ENCODE measurements around the gene NDUFV2. TPM values are rescaled to one million over a fixed set of nuclear protein-coding genes. Genes with fewer than 3 reads are reported as not detected.

NDUFV2 gene
- total RNA-seq, 2 donors from 2014 or later: 276 to 295 TPM

DNA sequence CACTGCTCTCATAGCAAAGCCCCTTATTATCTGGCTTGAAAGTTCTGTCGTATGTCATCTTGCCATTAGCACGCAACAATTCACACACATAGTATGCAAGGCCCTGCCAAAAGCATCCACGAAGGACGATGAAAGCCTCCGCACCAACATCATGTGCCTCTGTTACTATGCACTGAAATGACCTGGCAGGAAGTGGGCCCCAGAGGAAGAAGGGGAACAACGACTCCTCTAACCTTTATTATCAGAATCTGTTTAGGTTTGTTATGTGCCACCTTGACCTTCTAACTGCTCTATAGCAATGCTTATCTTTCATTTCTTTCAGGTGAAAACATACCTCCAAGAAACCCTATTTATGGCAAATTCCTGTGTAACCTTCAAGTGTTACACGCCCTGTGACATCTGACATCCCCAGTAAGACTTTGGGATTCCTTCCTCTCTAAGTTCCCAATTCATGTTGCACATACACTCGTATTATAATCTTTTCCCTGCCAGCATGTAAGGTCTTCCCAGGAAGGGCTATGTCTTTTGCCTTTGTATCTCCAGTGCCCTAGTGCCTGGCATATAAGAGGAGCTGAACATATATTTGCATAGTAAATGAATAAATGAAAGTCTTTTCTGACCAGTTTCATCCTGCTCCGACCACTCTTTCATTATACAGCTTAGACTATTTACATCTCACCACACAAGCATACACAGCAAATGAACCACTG, 7.0 kb upstream of the NDUFV2 start:
- H3K4me1 Mint-ChIP-seq (ENCODE audit: low read depth in 2 of 2): peaks cover 37 to 48% of the 10 kb centered on the region in 2 donors
- no peaks in the 10 kb centered on the region for H3K36me3 Mint-ChIP-seq
- ATAC-seq (peak; percentile 69 to 82), DNase-seq (ENCODE audit: low spot score) (no peak)
- H3K27ac Mint-ChIP-seq: peak overlapping the region; percentile 77 to 100
- peak overlapping the region; percentile 71 for H3K4me3 Mint-ChIP-seq
- H3K27me3 Mint-ChIP-seq: peaks cover 0 to 2% of the 10 kb centered on the region in 2 donors
- no peaks in the 10 kb centered on the region for H3K9me3 Mint-ChIP-seq

DNA sequence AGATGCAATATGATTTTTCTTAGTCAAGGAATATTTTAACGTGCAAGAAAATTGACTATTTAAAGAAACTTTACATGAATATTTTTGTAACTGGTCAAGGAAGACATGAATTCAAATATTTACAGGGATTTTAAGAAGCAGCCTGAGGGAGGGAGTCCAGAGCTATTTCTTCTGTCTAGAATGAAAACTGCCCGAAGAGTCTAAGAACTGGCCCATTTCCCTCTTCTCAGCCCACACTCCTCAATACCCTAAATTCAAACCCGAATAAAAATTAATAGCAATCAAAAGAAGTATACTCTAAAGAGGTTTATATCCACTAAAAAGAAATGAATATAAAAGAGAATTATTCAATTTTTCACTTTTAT, 6.5 kb upstream of the NDUFV2 start:
- peaks cover 36 to 47% of the 10 kb centered on the region in 2 donors for H3K4me1 Mint-ChIP-seq (ENCODE audit: low read depth in 2 of 2)

DNA sequence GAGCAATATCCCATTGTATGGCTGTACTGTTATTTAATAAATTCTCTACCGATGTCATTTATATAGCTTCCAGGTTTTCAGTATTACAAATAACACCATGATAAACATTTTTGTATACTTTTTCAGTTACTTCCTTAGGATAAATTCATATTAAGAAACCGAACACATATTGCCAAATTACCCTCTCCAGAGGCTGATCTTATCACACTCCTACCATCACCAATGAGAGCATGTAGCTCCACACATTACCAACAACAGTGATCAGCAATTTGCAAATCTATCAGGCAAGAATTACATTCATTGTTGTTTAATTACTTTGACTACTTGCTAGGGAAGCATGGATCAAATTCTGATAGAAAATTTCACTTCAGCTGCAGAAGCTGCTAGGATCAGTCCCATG, 5.8 kb upstream of the NDUFV2 start:
- Mint-ChIP-seq H3K4me1 (ENCODE audit: low read depth in 2 of 2) (peaks cover 36 to 44% of the 10 kb centered on the region in 2 donors), H3K27ac (peak overlapping the region; percentile 74 to 100), H3K4me3 (no peak overlapping the region), H3K36me3 (no peaks in the 10 kb centered on the region), H3K9me3 (no peaks in the 10 kb centered on the region), H3K27me3 (peaks cover 0 to 2% of the 10 kb centered on the region in 2 donors)
- ATAC-seq (no peak), DNase-seq (ENCODE audit: low spot score) (no peak)

More for the DNA sequence above, 6.5 kb upstream of the NDUFV2 start:
- H3K36me3 Mint-ChIP-seq: no peaks in the 10 kb centered on the region
- DNase-seq (ENCODE audit: low spot score): no peak
- ATAC-seq: no peak
- peak overlapping the region; percentile 77 to 100 for H3K27ac Mint-ChIP-seq
- no peaks in the 10 kb centered on the region for H3K9me3 Mint-ChIP-seq
- peaks cover 0 to 2% of the 10 kb centered on the region in 2 donors for H3K27me3 Mint-ChIP-seq
- peak overlapping the region; percentile 71 for H3K4me3 Mint-ChIP-seq

DNA sequence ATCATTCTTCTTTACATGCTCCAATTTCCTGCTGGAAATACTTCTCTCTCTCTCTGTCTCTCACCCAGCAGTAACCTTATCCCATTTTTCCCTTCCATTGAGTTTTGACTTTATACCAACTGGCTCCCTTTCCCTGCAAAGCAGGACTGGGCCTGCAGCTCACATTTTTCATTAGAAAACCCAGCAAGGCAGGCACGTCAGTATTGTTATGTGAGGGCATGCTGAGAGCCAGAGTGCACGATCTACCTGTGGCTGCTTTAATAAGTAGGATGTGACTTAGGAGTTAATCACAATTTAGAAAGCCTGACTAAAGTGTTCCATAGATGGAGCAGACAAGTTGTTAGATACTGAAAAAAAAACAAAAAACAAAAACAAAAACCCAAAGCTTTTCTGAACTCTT, 5.2 kb upstream of the NDUFV2 start:
- Mint-ChIP-seq H3K4me3 (no peak overlapping the region), H3K36me3 (no peaks in the 10 kb centered on the region), H3K27ac (peak overlapping the region; percentile 23 to 74), H3K4me1 (ENCODE audit: low read depth in 2 of 2) (peaks cover 38 to 46% of the 10 kb centered on the region in 2 donors), H3K9me3 (no peaks in the 10 kb centered on the region), H3K27me3 (peaks cover 0 to 2% of the 10 kb centered on the region in 2 donors)
- no peak for DNase-seq (ENCODE audit: low spot score)
- ATAC-seq: no peak

DNA sequence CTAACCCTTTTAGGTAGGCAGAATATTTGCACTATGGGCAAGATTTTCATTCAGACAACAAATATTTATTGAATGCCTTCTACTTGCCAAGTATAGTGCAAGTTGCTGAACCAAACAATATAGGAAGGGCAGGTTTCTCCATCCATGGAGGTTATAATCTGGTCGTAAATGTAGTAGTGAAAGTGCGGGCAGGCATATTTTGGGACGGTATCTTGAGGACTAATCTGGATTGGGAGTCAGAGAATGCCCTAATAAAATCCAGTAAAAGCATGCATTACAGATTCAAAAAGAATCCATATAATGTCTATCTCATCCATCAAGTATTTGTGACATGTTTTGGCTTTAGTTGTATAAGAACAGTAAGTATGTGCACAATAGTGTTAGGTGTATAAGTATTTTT, 1.7 kb upstream of the NDUFV2 start:
- Mint-ChIP-seq H3K27me3 (peaks cover 0 to 2% of the 10 kb centered on the region in 2 donors), H3K4me3 (peak overlapping the region; percentile 32), H3K36me3 (peaks cover 26% of the 10 kb centered on the region), H3K27ac (peak overlapping the region; percentile 95 to 98), H3K4me1 (ENCODE audit: low read depth in 2 of 2) (peaks cover 47 to 53% of the 10 kb centered on the region in 2 donors), H3K9me3 (no peaks in the 10 kb centered on the region)
- DNase-seq (ENCODE audit: low spot score): no peak
- ATAC-seq: no peak

DNA sequence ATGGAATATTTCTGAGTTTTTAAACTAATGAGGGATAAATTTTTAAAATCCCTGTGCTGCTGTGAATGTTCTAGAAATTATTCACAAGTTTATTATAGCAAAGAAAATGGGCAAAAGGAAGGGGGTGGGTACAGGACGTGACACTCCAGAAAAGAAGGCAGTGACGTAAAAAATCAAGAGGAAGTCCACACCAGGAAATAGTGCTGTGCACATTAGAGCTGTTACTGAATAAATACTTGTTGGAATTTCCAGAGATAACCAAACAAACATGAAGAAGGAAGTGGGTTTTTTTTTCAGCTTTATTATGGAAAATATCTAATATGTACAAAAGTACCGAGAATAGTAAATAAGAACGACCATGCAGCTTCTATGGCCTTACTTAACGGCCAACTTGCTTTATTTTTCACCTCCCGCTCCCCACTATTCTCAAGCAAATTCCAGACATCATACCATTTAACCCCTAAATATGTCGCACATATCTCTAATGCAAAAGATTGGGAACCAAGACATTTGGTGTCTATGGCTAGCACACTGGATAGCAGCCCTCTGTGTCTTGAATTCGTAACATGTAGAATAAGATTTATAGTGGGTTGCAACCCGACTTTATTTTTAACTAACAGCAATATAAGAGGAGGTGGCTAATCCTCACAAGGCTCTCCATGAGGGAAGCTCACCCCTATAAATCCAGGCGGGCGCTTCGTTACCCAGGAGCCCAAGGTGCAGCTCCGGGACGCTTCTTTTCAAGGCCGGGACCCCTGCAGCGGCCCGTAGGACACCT, 580 bp upstream of the NDUFV2 start:
- Mint-ChIP-seq H3K27ac (peak overlapping the region; percentile 95 to 98), H3K4me3 (peak overlapping the region; percentile 90), H3K4me1 (ENCODE audit: low read depth in 2 of 2) (peaks cover 56 to 58% of the 10 kb centered on the region in 2 donors), H3K36me3 (peaks cover 33% of the 10 kb centered on the region), H3K27me3 (peaks cover 0 to 2% of the 10 kb centered on the region in 2 donors), H3K9me3 (no peaks in the 10 kb centered on the region)
- peak; percentile 67 for DNase-seq (ENCODE audit: low spot score)
- peak; percentile 45 to 48 for ATAC-seq

DNA sequence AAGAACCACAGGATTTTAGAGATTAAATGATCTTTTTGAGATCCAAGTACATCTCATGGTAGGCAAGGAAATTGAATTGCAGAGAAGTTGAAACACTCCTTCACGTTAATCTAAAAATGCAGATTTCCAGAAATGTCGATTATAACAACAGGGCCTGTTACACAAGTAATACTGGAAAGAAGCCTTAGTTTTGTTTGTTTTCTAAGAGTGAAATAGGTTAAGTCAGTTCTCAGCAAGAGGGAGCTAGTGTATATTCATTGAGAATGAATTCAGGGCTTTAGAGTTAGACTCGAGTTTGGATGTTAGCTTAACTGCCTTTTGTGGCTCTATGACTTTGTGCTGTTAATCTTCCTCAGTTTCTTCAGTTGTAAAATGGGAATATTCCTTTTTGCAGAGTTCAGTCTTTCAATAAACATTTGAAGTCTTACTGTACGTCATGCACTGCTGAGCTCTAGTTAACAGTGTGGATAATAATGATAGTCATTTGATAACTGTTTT, 926 bp downstream of the NDUFV2 start:
- Mint-ChIP-seq H3K4me3 (peak overlapping the region; percentile 90), H3K27ac (peak overlapping the region; percentile 95 to 98), H3K27me3 (no peaks in the 10 kb centered on the region), H3K9me3 (no peaks in the 10 kb centered on the region), H3K36me3 (peaks cover 43% of the 10 kb centered on the region), H3K4me1 (ENCODE audit: low read depth in 2 of 2) (peaks cover 65 to 66% of the 10 kb centered on the region in 2 donors)
- no peak for DNase-seq (ENCODE audit: low spot score)
- no peak for ATAC-seq

DNA sequence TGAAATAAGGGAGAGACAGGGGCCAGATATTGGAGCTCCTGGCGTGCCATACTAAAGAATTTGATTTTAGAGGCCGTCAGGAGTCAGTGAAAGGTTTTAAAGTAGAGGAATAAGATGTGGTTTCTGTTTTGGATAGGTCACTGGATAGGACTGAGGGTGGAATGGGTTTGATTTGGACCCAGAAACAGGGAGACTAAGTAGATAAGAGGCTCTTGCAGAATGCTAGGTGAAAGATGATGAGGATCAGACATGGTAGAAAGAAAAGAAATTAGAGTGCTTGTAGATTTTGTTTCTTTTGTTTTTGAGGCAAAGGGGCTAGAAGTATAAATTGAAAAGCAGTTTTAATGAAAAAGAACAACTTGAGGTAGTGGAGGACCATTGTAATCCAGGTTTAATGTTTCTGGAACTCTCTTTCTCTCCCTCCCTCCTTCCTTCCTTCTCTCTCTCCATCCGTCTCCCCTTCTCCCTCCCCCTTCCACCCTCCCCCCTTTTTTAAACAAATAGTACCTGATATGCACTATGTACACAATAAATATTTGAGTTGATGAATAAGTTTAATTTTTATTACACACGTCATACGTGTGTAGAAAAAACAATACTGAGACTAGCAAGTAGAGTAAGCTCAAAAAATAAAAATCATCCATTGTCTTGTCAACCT, 1.9 kb downstream of the NDUFV2 start:
- peaks cover 72 to 73% of the 10 kb centered on the region in 2 donors for H3K4me1 Mint-ChIP-seq (ENCODE audit: low read depth in 2 of 2)
- H3K4me3 Mint-ChIP-seq: peak overlapping the region; percentile 90
- no peaks in the 10 kb centered on the region for H3K9me3 Mint-ChIP-seq
- ATAC-seq (no peak), DNase-seq (ENCODE audit: low spot score) (no peak)
- no peaks in the 10 kb centered on the region for H3K27me3 Mint-ChIP-seq
- peaks cover 43% of the 10 kb centered on the region for H3K36me3 Mint-ChIP-seq
- H3K27ac Mint-ChIP-seq: peak overlapping the region; percentile 95 to 98

DNA sequence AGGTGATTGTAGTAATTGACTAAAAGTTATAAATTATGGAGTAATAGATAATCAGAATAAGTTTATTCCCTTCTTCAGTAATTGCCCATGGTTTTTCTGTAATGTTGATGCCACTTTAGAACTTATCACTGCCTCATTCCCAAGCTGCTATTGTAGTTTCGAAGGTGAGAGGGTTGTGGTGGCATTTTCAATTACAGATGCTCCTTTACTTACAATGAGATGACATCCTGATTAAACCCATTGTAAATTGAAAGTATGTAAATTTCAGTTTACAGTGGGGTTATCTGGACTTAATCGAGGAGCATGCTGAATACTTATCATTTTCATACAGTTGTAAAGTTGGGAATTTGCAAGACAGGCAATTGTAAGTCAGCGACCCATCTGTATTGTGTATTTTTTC, 2.9 kb downstream of the NDUFV2 start:
- ATAC-seq (no peak), DNase-seq (ENCODE audit: low spot score) (no peak)
- Mint-ChIP-seq H3K9me3 (no peaks in the 10 kb centered on the region), H3K4me3 (peak overlapping the region; percentile 90), H3K27me3 (no peaks in the 10 kb centered on the region), H3K36me3 (peaks cover 43% of the 10 kb centered on the region), H3K27ac (peak overlapping the region; percentile 95 to 98), H3K4me1 (ENCODE audit: low read depth in 2 of 2) (peaks cover 76 to 83% of the 10 kb centered on the region in 2 donors)

DNA sequence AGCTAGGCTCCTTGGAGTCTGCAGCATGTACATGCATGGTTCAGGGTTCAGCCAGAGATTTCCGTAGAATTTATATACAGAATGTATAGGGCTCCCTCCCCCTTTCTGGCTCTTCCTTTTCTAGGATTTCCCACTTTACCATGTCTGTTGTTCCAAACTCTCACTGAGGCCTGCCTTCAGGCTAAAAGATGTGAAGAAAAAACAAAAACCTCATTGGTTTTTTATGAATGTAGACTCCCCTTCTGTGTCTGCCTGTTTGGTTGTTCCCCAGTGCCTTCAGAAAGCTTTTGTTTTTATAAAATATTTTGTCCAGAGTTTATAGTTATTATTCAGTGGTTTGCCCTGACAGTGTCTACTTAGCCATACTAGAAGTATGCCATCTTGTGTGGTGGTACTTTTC, 3.6 kb downstream of the NDUFV2 start:
- Mint-ChIP-seq H3K36me3 (peaks cover 43% of the 10 kb centered on the region), H3K4me3 (peak overlapping the region; percentile 90), H3K4me1 (ENCODE audit: low read depth in 2 of 2) (peaks cover 73 to 80% of the 10 kb centered on the region in 2 donors), H3K9me3 (no peaks in the 10 kb centered on the region), H3K27ac (peak overlapping the region; percentile 95 to 98), H3K27me3 (no peaks in the 10 kb centered on the region)
- DNase-seq (ENCODE audit: low spot score): no peak
- no peak for ATAC-seq

DNA sequence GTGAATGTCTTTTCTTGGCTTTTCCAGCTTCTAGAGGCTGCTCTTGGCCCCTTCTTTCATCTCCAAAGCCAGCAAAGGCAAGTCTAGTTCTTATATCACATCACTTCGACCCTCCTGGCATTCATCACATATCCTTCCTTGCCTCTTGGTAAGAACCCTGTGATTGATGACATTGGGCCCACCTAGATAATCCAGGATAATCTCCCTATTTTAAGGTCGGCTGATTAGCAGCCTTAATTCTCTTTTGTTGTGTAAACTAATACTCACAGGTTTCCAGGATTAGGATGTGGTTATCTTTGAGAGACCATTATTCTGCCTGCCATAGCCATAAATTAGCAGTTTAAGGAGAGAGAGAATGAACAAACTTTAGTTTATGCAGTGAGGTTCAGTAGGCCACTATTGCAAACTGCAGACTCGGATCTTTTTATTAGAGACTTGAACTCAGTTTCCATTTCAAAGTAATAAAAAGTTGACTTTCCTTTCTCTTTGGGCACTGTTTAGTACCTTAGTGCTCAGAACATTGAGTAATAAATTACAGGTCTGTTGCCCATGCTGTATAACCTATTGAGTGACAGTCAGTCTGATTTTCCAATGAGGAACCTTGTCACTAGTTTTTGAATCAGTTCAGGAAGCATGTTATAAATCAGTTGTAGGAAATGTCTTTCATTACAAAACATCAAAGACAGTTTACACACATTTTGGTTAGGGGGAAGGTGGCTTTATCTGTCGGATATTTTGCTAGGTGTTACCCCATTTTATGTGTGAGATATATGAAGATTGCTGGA, 4.5 kb downstream of the NDUFV2 start:
- ATAC-seq: no peak
- Mint-ChIP-seq H3K4me1 (ENCODE audit: low read depth in 2 of 2) (peaks cover 68 to 74% of the 10 kb centered on the region in 2 donors), H3K9me3 (no peaks in the 10 kb centered on the region), H3K4me3 (peak overlapping the region; percentile 90), H3K27me3 (no peaks in the 10 kb centered on the region), H3K27ac (peak overlapping the region; percentile 95 to 98), H3K36me3 (peaks cover 43% of the 10 kb centered on the region)
- DNase-seq (ENCODE audit: low spot score): no peak

DNA sequence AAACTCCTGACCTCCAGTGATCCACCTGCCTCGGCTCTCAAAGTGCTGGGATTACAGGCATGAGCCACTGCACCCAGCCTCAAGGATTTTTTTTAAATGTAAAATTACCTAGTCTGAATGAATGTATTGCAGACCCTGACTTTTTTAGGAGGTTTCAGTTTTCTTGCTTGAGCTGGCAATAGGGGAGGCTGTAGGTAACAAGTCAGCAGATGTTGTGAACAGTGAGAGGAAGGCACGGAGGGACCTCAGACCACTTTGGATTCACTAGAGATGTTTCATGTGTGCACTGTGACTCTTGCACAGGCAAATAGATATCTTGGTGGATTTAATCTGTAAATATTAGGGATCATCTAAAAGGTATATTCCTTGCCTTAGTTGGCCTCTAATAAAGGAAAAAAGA, 6.4 kb downstream of the NDUFV2 start:
- H3K27me3 Mint-ChIP-seq: no peaks in the 10 kb centered on the region
- DNase-seq (ENCODE audit: low spot score) (no peak), ATAC-seq (no peak)
- H3K4me3 Mint-ChIP-seq: peak overlapping the region; percentile 50
- H3K36me3 Mint-ChIP-seq: peaks cover 32% of the 10 kb centered on the region
- H3K9me3 Mint-ChIP-seq: no peaks in the 10 kb centered on the region
- peaks cover 73 to 80% of the 10 kb centered on the region in 2 donors for H3K4me1 Mint-ChIP-seq (ENCODE audit: low read depth in 2 of 2)
- H3K27ac Mint-ChIP-seq: peak overlapping the region; percentile 52 to 98

DNA sequence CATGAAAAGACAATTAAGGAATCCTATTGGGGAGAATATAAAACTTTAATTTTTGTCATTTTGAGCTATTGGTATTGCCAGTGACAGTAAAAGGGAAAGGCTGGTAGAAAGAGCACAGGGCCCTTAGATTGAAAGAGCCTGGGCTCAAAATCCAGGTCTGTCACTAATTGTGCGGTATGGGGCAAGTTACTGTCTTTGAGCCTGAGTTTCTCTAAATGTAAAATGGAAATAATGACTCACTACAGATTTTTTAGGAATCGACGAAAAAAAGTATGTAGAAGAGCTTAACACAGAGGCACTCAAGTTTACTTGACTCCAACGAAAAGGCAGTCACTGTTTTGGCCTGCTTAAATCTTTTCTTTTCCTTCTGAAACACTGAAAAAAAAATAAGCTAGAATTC, 7.0 kb downstream of the NDUFV2 start:
- ATAC-seq (no peak), DNase-seq (ENCODE audit: low spot score) (no peak)
- H3K4me3 Mint-ChIP-seq: peak overlapping the region; percentile 50
- H3K9me3 Mint-ChIP-seq: no peaks in the 10 kb centered on the region
- peaks cover 66 to 74% of the 10 kb centered on the region in 2 donors for H3K4me1 Mint-ChIP-seq (ENCODE audit: low read depth in 2 of 2)
- H3K27ac Mint-ChIP-seq: peak overlapping the region; percentile 52 to 98
- H3K27me3 Mint-ChIP-seq: no peaks in the 10 kb centered on the region
- H3K36me3 Mint-ChIP-seq: peaks cover 26% of the 10 kb centered on the region
